Measurements from ENCODE around the gene TAOK1.

Gene TAOK1

DNA sequence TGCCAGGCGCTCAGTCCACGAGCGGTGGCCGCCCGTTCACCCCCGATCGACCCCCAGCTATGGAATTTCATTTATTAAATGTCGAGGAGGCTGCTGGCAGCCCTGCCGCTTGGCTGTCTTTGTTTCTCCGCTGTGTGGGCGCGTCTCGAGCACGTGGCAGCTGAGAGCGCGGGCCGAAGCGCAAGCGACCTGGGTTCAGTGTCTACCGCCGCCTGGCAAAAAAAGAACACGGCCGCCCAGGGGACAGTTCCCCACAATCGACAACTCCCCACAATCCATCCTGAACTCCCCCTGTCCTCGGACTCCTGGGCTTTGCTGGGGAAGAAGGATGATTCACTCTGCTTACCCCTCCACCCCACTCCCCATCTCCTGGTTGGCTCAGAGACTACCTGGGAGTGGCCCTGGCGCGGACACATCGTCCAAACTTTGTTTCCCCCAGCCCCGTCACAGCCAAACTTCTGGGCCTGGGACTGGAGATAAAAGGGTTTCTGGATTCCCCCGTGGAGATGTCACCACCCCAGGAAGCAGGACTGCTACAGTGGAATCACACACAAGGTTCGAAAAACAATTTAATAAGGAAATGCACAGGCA lies 201.1 kb downstream of the TAOK1 start:
- Histone ChIP-seq H3K9me3 (ENCODE audit: control insufficient read depth, insufficient read depth, low read depth, low read length) (no peaks in the 10 kb centered on the region), H3K36me3 (ENCODE audit: control insufficient read depth in 2 of 2, insufficient read depth in 1 of 2, low read length in 2 of 2) (peaks cover 0 to 3% of the 10 kb centered on the region in 2 experiments; a peak in 1 of 3 replicates), H3K4me1 (ENCODE audit: control insufficient read depth, insufficient read depth, low read length) (peaks cover 31% of the 10 kb centered on the region), H3K27ac (ENCODE audit: extremely low read depth, low read depth, low read length) (peak overlapping the region; percentile 82), H3K4me3 (ENCODE audit: low read depth, low read length) (peak overlapping the region; percentile 36)
- ChIA-PET POLR2A (interaction anchor here (1.0 to 2.6 kb wide), 12 partner anchors 10 to 412 kb away, joined by 3 to 28 read pairs (median 6); partner anchors contain the start of genes ABHD15, CORO6, MYO18A and NUFIP2), CTCF (interaction anchor here (0.5 to 5.1 kb wide), 30 partner anchors 9 to 449 kb away, joined by 3 to 74 read pairs (median 4); partner anchors contain the start of genes ABHD15, MYO18A and TP53I13)
- TF ChIP-seq, protein P1, sequence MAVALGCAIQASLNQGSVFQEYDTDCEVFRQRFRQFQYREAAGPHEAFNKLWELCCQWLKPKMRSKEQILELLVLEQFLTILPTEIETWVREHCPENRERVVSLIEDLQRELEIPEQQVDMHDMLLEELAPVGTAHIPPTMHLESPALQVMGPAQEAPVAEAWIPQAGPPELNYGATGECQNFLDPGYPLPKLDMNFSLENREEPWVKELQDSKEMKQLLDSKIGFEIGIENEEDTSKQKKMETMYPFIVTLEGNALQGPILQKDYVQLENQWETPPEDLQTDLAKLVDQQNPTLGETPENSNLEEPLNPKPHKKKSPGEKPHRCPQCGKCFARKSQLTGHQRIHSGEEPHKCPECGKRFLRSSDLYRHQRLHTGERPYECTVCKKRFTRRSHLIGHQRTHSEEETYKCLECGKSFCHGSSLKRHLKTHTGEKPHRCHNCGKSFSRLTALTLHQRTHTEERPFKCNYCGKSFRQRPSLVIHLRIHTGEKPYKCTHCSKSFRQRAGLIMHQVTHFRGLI (tag by site-specific recombination; IDR thresholded peaks at IDR 0.05): peak; percentile 73; the same call in 1 of the 2 replicates
- TF ChIP-seq, protein P2, sequence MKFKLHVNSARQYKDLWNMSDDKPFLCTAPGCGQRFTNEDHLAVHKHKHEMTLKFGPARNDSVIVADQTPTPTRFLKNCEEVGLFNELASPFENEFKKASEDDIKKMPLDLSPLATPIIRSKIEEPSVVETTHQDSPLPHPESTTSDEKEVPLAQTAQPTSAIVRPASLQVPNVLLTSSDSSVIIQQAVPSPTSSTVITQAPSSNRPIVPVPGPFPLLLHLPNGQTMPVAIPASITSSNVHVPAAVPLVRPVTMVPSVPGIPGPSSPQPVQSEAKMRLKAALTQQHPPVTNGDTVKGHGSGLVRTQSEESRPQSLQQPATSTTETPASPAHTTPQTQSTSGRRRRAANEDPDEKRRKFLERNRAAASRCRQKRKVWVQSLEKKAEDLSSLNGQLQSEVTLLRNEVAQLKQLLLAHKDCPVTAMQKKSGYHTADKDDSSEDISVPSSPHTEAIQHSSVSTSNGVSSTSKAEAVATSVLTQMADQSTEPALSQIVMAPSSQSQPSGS (tag by site-specific recombination; IDR thresholded peaks at IDR 0.05; ENCODE audit: low read depth): no peak
- no peak for TF ChIP-seq ZNF391 (tag by site-specific recombination; IDR thresholded peaks at IDR 0.05; ENCODE audit: borderline replicate concordance, low read depth)
- TF ChIP-seq, protein P3, sequence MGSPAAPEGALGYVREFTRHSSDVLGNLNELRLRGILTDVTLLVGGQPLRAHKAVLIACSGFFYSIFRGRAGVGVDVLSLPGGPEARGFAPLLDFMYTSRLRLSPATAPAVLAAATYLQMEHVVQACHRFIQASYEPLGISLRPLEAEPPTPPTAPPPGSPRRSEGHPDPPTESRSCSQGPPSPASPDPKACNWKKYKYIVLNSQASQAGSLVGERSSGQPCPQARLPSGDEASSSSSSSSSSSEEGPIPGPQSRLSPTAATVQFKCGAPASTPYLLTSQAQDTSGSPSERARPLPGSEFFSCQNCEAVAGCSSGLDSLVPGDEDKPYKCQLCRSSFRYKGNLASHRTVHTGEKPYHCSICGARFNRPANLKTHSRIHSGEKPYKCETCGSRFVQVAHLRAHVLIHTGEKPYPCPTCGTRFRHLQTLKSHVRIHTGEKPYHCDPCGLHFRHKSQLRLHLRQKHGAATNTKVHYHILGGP (tag by site-specific recombination; IDR thresholded peaks at IDR 0.05): no peak
- no peak for TF ChIP-seq ZNF324 (tag by site-specific recombination; IDR thresholded peaks at IDR 0.05)
- peak; percentile 68 for TF ChIP-seq ZFHX2 (tag by site-specific recombination; conservative IDR thresholded peaks at IDR 0.05)
- TF ChIP-seq BCL11A (tag by site-specific recombination; IDR thresholded peaks at IDR 0.05; ENCODE audit: low read depth): 0 out of 2 replicates have a peak, but pooled peaks have one; percentile 14
- no peak for TF ChIP-seq ZNF843 (tag by site-specific recombination; IDR thresholded peaks at IDR 0.05)
- TF ChIP-seq, protein P4, sequence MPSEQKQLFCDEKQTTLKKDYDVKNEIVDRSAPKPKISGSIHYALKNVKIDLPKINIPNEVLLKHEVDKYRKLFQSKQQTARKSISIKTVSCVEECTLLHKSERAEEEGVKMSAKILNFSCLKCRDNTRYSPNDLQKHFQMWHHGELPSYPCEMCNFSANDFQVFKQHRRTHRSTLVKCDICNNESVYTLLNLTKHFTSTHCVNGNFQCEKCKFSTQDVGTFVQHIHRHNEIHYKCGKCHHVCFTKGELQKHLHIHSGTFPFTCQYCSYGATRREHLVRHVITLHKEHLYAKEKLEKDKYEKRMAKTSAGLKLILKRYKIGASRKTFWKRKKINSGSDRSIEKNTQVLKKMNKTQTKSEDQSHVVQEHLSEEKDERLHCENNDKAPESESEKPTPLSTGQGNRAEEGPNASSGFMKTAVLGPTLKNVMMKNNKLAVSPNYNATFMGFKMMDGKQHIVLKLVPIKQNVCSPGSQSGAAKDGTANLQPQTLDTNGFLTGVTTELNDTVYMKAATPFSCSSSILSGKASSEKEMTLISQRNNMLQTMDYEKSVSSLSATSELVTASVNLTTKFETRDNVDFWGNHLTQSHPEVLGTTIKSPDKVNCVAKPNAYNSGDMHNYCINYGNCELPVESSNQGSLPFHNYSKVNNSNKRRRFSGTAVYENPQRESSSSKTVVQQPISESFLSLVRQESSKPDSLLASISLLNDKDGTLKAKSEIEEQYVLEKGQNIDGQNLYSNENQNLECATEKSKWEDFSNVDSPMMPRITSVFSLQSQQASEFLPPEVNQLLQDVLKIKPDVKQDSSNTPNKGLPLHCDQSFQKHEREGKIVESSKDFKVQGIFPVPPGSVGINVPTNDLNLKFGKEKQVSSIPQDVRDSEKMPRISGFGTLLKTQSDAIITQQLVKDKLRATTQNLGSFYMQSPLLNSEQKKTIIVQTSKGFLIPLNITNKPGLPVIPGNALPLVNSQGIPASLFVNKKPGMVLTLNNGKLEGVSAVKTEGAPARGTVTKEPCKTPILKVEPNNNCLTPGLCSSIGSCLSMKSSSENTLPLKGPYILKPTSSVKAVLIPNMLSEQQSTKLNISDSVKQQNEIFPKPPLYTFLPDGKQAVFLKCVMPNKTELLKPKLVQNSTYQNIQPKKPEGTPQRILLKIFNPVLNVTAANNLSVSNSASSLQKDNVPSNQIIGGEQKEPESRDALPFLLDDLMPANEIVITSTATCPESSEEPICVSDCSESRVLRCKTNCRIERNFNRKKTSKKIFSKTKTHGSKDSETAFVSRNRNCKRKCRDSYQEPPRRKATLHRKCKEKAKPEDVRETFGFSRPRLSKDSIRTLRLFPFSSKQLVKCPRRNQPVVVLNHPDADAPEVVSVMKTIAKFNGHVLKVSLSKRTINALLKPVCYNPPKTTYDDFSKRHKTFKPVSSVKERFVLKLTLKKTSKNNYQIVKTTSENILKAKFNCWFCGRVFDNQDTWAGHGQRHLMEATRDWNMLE (tag by site-specific recombination; conservative IDR thresholded peaks at IDR 0.05; ENCODE audit: low read depth): no peak
- TF ChIP-seq ZNF292 (tag by site-specific recombination; IDR thresholded peaks at IDR 0.05; ENCODE audit: borderline replicate concordance, low read depth): no peak
- TF ChIP-seq ZNF112 (tag by site-specific recombination; IDR thresholded peaks at IDR 0.05): no peak
- TF ChIP-seq ZNF335 (tag by site-specific recombination; conservative IDR thresholded peaks at IDR 0.05): peak; percentile 100
- no peak for TF ChIP-seq ZNF549 (tag by site-specific recombination; IDR thresholded peaks at IDR 0.05)
- TF ChIP-seq ZNF830 (tag by site-specific recombination; IDR thresholded peaks at IDR 0.05; ENCODE audit: low read depth): no peak
- no peak for TF ChIP-seq ZNF114 (tag by site-specific recombination; IDR thresholded peaks at IDR 0.05)
- no peak; the same call in 1 of the 2 replicates for TF ChIP-seq ZSCAN16 (tag by site-specific recombination; IDR thresholded peaks at IDR 0.05)
- no peak for TF ChIP-seq ZBTB48 (tag by site-specific recombination; IDR thresholded peaks at IDR 0.05)
- TF ChIP-seq, protein P5, sequence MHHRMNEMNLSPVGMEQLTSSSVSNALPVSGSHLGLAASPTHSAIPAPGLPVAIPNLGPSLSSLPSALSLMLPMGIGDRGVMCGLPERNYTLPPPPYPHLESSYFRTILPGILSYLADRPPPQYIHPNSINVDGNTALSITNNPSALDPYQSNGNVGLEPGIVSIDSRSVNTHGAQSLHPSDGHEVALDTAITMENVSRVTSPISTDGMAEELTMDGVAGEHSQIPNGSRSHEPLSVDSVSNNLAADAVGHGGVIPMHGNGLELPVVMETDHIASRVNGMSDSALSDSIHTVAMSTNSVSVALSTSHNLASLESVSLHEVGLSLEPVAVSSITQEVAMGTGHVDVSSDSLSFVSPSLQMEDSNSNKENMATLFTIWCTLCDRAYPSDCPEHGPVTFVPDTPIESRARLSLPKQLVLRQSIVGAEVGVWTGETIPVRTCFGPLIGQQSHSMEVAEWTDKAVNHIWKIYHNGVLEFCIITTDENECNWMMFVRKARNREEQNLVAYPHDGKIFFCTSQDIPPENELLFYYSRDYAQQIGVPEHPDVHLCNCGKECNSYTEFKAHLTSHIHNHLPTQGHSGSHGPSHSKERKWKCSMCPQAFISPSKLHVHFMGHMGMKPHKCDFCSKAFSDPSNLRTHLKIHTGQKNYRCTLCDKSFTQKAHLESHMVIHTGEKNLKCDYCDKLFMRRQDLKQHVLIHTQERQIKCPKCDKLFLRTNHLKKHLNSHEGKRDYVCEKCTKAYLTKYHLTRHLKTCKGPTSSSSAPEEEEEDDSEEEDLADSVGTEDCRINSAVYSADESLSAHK (tag by site-specific recombination; IDR thresholded peaks at IDR 0.05): peak; percentile 95
- TF ChIP-seq ZNF146 (tag by site-specific recombination; IDR thresholded peaks at IDR 0.05): 0 out of 2 replicates have a peak, but pooled peaks have one; percentile 10
- TF ChIP-seq, protein P6, sequence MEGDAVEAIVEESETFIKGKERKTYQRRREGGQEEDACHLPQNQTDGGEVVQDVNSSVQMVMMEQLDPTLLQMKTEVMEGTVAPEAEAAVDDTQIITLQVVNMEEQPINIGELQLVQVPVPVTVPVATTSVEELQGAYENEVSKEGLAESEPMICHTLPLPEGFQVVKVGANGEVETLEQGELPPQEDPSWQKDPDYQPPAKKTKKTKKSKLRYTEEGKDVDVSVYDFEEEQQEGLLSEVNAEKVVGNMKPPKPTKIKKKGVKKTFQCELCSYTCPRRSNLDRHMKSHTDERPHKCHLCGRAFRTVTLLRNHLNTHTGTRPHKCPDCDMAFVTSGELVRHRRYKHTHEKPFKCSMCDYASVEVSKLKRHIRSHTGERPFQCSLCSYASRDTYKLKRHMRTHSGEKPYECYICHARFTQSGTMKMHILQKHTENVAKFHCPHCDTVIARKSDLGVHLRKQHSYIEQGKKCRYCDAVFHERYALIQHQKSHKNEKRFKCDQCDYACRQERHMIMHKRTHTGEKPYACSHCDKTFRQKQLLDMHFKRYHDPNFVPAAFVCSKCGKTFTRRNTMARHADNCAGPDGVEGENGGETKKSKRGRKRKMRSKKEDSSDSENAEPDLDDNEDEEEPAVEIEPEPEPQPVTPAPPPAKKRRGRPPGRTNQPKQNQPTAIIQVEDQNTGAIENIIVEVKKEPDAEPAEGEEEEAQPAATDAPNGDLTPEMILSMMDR (tag by site-specific recombination; IDR thresholded peaks at IDR 0.05): no peak
- peak; percentile 21; the same call in 1 of the 2 replicates for TF ChIP-seq KLF10 (tag by site-specific recombination; IDR thresholded peaks at IDR 0.05)

Measured in HEK293 (cell line).